Astrocyte (in vitro differentiated cells and primary cell): Measurements from ENCODE around the gene MAJIN. TPM values are rescaled to one million over a fixed set of nuclear protein-coding genes. Genes with fewer than 3 reads are reported as not detected.

Experiments
- DNase-seq: peaks from one replicate; pipeline ENCODE4 v3.0.0-alpha.2; 2010; ENCODE audit warnings: low read depth
- FAIRE-seq: peaks from 2 replicates; lab custom pipeline; 2011; peaks lifted over from hg19 to GRCh38; lab: Jason Lieb, UNC
- H2AFZ ChIP-seq: 2 replicates; pipeline ENCODE4 v1.6.0; 2012; ENCODE audit warnings: low read depth, low read length, inconsistent platforms
- H3K27ac ChIP-seq: 2 replicates; pipeline ENCODE4 v1.5.1; 2011; ENCODE audit warnings: low read depth, low read length, inconsistent platforms
- H3K27me3 ChIP-seq: 2 replicates; pipeline ENCODE4 v1.6.0; 2011; ENCODE audit warnings: low read length, inconsistent platforms; ENCODE audit not compliant: insufficient read depth
- H3K36me3 ChIP-seq: 2 replicates; pipeline ENCODE4 v1.5.1; 2011; ENCODE audit warnings: low read length, inconsistent platforms; ENCODE audit not compliant: insufficient read depth
- H3K4me1 ChIP-seq: 2 replicates; pipeline ENCODE4 v1.5.1; 2011; ENCODE audit warnings: low read length, inconsistent platforms; ENCODE audit not compliant: insufficient read depth
- H3K4me2 ChIP-seq: 2 replicates; pipeline ENCODE4 v1.6.0; 2012; ENCODE audit warnings: low read length, inconsistent platforms
- H3K4me3 ChIP-seq: 2 replicates; pipeline ENCODE4 v1.5.1; 2011; ENCODE audit warnings: low read depth, mild to moderate bottlenecking, low read length, inconsistent platforms; ENCODE audit not compliant: insufficient read depth
- H3K79me2 ChIP-seq: 2 replicates; pipeline ENCODE4 v1.6.0; 2012; ENCODE audit warnings: mild to moderate bottlenecking, low read length, inconsistent platforms; ENCODE audit not compliant: insufficient read depth
- H3K9ac ChIP-seq: 2 replicates; pipeline ENCODE4 v1.6.0; 2012; ENCODE audit warnings: mild to moderate bottlenecking, low read length, inconsistent platforms
- H3K9me3 ChIP-seq: 2 replicates; pipeline ENCODE4 v1.5.1; 2012; ENCODE audit warnings: low read depth, mild to moderate bottlenecking, low read length, inconsistent platforms; ENCODE audit not compliant: insufficient read depth
- H4K20me1 ChIP-seq: 2 replicates; pipeline ENCODE4 v1.6.0; 2012; ENCODE audit warnings: low read length, inconsistent platforms; ENCODE audit not compliant: insufficient read depth
- H3K27ac Mint-ChIP-seq: one replicate; pipeline ENCODE4 v1.8.0; 2021; ENCODE audit warnings: mild to moderate bottlenecking, mixed read lengths; ENCODE audit not compliant: unreplicated experiment
- H3K27me3 Mint-ChIP-seq: one replicate; pipeline ENCODE4 v1.8.0; 2021; ENCODE audit warnings: low read depth, mixed read lengths; ENCODE audit not compliant: unreplicated experiment
- H3K36me3 Mint-ChIP-seq: one replicate; pipeline ENCODE4 v1.8.0; 2021; ENCODE audit warnings: low read depth, mixed read lengths; ENCODE audit not compliant: unreplicated experiment
- H3K4me1 Mint-ChIP-seq: one replicate; pipeline ENCODE4 v1.8.0; 2021; ENCODE audit warnings: low read depth, mixed read lengths; ENCODE audit not compliant: unreplicated experiment
- H3K4me3 Mint-ChIP-seq: one replicate; pipeline ENCODE4 v1.8.0; 2021; ENCODE audit warnings: mild to moderate bottlenecking, moderate library complexity, mixed read lengths; ENCODE audit not compliant: unreplicated experiment
- H3K9me3 Mint-ChIP-seq: one replicate; pipeline ENCODE4 v1.8.0; 2021; ENCODE audit warnings: mild to moderate bottlenecking, mixed read lengths; ENCODE audit not compliant: unreplicated experiment
- CTCF ChIP-seq: IDR thresholded peaks from 2 replicates; pipeline ENCODE4 v1.5.1; 2011; ENCODE audit warnings: low read depth, mild to moderate bottlenecking, inconsistent platforms, low read length, moderate library complexity; ENCODE audit not compliant: insufficient read depth
- EZH2 ChIP-seq: IDR thresholded peaks from 2 replicates; pipeline ENCODE4 v1.6.1; 2012; ENCODE audit warnings: mild to moderate bottlenecking, low read length, inconsistent platforms; ENCODE audit not compliant: insufficient read depth
- total RNA-seq: library from RNA; stranded (reverse); gene quantifications from 2 replicates; pipeline ENCODE4 v1.2.1, GENCODE V29; 2021

MAJIN gene
- total RNA-seq, 1 donor from 2014 or later: not detected

GRCh38 chr11:64911142-64911541 lies 60.8 kb downstream of the MAJIN start:
- peaks cover 6% of the 10 kb centered on the region for H3K4me1 ChIP-seq
- Mint-ChIP-seq H3K36me3 (peaks cover 15% of the 10 kb centered on the region), H3K27ac (no peak overlapping the region), H3K27me3 (no peaks in the 10 kb centered on the region), H3K4me3 (no peak overlapping the region), H3K9me3 (no peaks in the 10 kb centered on the region), H3K4me1 (peaks cover 4% of the 10 kb centered on the region)
- FAIRE-seq: no peak
- H2AFZ ChIP-seq: no peak overlapping the region
- no peak overlapping the region for H3K4me3 ChIP-seq
- no peak overlapping the region for H3K27ac ChIP-seq
- H3K9ac ChIP-seq: no peak overlapping the region
- no peak for DNase-seq
- no peak for TF ChIP-seq EZH2
- H3K36me3 ChIP-seq: peaks cover 2% of the 10 kb centered on the region
- H4K20me1 ChIP-seq: no peaks in the 10 kb centered on the region
- peaks cover 13% of the 10 kb centered on the region for H3K79me2 ChIP-seq
- no peaks in the 10 kb centered on the region for H3K9me3 ChIP-seq
- no peak overlapping the region for H3K4me2 ChIP-seq
- no peaks in the 10 kb centered on the region for H3K27me3 ChIP-seq

GRCh38 chr11:64910451-64911093 lies 61.3 kb downstream of the MAJIN start:
- no peaks in the 10 kb centered on the region for H3K4me1 Mint-ChIP-seq
- TF ChIP-seq CTCF (no peak), EZH2 (no peak)
- Histone ChIP-seq H3K36me3 (peaks cover 2% of the 10 kb centered on the region), H3K9ac (no peak overlapping the region), H3K9me3 (no peaks in the 10 kb centered on the region), H3K27me3 (no peaks in the 10 kb centered on the region), H3K4me3 (no peak overlapping the region), H3K79me2 (peaks cover 7% of the 10 kb centered on the region), H3K4me2 (no peak overlapping the region), H3K4me1 (peaks cover under 1% of the 10 kb centered on the region), H3K27ac (no peak overlapping the region), H4K20me1 (no peaks in the 10 kb centered on the region), H2AFZ (no peak overlapping the region)
- no peak for DNase-seq
- H3K9me3 Mint-ChIP-seq: no peaks in the 10 kb centered on the region
- peaks cover 15% of the 10 kb centered on the region for H3K36me3 Mint-ChIP-seq
- H3K27me3 Mint-ChIP-seq: no peaks in the 10 kb centered on the region
- no peak overlapping the region for H3K4me3 Mint-ChIP-seq
- no peak for FAIRE-seq
- no peak overlapping the region for H3K27ac Mint-ChIP-seq

- no peaks in the 10 kb centered on the region for H3K79me2 ChIP-seq
- no peaks in the 10 kb centered on the region for H3K4me1 ChIP-seq
- FAIRE-seq (no peak), DNase-seq (no peak)
- H3K9ac ChIP-seq: no peak overlapping the region
- H3K27ac Mint-ChIP-seq: no peak overlapping the region
- TF ChIP-seq CTCF (no peak), EZH2 (no peak)
- H3K36me3 ChIP-seq: peaks cover 2% of the 10 kb centered on the region
- no peaks in the 10 kb centered on the region for H3K4me1 Mint-ChIP-seq
- H2AFZ ChIP-seq: no peak overlapping the region
- H3K9me3 ChIP-seq: no peaks in the 10 kb centered on the region
- H3K27me3 ChIP-seq: no peaks in the 10 kb centered on the region
- no peaks in the 10 kb centered on the region for H4K20me1 ChIP-seq
- H3K27me3 Mint-ChIP-seq: no peaks in the 10 kb centered on the region
- no peak overlapping the region for H3K4me3 ChIP-seq
- H3K4me3 Mint-ChIP-seq: no peak overlapping the region
- peaks cover 18% of the 10 kb centered on the region for H3K36me3 Mint-ChIP-seq
- H3K4me2 ChIP-seq: no peak overlapping the region
- H3K9me3 Mint-ChIP-seq: no peaks in the 10 kb centered on the region
- no peak overlapping the region for H3K27ac ChIP-seq
Measured at GRCh38 chr11:64909653-64910343, 62.1 kb downstream of the MAJIN start.
